Measurements from ENCODE around the gene MARCHF3.
"Not testable (repeated sequence)": the region's sequence is repeated elsewhere in the genome, so short reads cannot be mapped to it uniquely, and the experiment has no call there.

MARCHF3 gene

DNA sequence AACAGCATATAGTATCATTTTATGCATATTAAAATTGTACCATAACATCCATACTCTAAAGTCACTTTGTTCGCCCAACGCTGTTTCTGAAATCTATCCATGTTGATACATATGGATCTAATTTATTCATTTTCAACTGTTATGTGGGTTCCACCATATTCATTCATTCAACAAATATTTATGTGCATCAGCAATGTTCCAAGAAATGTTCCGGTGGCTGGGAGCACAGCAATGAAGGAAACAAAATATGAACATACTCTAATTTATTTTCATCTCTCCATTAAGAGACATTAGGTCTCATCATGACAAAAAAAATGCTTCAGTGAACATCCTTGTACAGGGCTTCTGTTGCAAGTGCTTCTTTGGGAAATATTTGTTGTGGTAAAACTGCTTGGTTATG, 75.4 kb downstream of the MARCHF3 start:
- no peak for DNase-seq (ENCODE audit: low read depth in 2 of 2)

DNA sequence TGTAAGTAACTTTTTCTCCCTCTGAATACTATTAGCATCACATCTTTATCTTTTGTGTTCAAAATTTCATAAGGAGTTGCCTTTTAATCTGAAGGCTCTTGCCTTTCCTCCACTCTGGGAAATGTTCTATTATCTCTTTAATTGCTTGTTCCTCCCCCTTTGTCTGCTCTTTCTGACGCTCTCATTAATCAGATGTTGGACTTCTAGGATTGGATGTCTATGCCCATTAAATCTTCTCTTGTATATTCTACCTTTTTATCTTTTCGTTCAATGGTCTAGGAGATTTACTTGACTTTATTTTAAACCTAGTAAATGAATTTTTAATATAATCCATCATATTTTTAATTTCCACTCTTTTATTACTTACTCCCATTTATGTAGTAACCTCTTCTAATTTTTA, 76.7 kb downstream of the MARCHF3 start:
- DNase-seq (ENCODE audit: low read depth in 2 of 2): no peak

DNA sequence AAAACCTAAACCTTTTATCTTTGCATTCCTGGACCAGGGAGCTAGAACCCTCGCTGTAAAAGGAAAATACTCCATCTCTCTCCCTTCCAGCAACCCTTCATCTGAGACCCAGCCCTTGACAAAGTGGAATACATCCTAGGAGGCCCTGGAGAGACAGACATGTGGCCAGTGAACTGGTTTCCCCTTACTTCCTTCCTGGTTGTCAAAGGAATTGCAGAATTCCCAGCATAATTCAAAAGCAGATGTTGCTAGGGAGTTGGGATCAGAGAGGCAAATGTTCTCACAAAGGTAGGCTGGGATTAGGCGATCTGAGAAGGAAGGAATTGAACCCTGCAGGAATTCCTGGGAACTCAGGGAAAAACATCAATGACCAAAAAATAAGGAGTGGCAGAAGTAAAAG, 80.9 kb downstream of the MARCHF3 start:
- no peak for DNase-seq (ENCODE audit: low read depth in 2 of 2)

DNA sequence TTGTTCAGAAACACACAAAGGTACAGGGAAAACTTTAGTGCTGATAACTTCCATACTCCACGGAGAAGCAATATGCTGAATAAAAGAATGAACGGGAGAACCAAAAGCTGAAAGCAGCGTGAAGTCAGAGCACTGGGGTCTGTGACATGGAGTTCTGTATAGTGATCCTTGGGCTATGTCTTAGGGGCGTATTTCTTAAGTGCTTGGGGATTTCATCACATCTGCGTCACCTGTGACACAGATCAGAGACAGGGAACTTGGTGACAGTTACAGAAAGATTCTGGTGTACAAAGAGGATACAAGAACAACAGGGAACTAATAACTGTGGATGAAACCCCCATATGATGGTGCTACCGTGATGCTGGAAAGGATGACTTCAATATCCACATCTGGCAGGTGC, 81.9 kb downstream of the MARCHF3 start:
- no peak for DNase-seq (ENCODE audit: low read depth in 2 of 2)

DNA sequence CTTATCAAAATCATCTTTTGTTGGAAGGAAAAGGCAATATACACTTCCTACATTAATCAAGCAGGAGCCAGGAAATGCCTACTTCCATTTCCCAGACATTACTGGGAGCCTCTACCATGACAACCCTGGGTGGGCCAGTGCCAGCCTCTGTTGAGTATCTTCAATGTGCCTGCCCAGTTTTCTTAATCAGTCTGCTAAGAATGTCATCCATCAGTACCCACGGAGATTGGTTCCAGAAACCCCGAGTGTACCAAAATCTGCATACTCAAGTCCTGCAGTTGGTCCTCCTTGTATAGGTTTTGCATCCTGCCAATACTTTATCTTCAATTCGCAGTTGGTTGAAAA, 82.4 kb downstream of the MARCHF3 start:
- DNase-seq (ENCODE audit: low read depth in 2 of 2): no peak

DNA sequence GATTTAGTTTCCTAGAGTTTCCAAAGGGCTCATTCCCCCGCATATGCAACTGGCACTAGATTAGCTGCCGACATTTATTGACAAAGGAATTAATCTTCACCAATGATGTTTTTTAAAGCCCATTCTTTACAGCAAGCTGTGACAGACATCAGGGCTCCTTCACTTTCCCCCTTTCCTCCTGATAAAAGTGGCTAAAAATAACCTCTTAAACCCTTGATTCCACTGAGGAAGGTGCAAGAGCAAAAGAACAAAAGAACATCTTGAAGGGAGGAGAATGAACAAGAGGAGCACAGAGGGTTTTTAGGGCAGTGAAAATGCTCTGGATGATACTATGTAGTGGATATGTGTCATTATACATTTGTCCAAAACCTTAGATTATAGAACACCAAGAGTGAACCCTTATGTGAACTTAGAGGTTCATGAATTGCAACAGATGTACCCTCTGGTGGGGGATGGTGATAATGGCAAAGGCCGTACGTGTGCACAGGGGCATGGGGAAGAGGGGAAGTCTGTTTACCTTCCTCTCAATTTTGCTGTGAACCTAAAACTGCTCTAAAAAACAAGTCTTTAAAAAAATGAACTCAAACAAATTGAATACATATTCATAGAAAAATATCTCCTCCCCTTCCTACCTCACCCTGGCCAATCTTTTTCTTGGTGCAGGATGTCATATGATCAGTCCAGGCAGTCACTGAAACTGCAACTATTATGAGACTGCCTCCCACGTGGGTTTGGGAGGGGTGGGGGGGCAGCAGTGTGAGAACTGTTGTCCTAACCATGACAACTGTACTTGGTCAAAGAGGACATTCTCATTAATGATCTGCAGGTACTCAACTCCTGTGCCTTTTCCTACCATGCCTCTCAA, 83.0 kb downstream of the MARCHF3 start:
- DNase-seq (ENCODE audit: low read depth in 2 of 2): no peak

DNA sequence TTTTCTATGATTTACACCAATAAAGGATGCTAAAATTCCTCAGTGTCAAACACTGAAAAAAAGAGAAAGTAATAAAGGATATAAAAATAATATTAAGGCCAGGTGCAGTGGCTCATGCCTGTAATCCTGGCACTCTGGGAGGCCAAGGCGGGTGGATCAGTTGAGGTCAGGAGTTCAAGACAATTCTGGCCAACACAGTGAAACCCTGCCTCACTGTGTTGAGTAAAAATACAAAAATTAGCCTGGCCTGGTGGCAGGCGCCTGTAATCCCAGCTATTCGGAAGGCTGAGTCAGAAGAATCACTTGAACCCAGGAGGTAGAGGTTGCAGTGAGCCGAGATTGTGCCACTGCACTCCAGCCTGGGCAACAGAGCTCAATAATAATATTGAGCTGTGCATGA, 87.5 kb downstream of the MARCHF3 start:
- DNase-seq (ENCODE audit: low read depth in 2 of 2): not testable (repeated sequence)

DNA sequence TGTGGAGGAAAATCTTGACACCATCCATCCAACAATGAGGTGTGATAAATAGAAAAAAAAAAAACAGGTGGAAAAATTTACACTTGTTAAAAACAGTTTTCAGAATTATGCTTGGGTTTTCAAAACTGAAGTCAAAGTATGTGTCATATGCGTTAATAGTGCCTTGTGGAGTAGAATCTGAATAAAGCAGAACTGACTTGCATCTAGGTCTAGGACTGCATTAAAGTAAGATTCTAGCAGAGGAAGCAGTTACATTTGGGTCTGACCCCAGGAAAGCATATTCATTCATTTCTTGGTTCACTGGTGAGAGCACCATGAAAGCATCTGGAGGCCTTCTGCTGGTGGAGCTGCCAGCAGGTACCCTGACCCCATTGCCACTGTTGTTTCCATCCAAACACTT, 89.0 kb downstream of the MARCHF3 start:
- DNase-seq (ENCODE audit: low read depth in 2 of 2): no peak

DNA sequence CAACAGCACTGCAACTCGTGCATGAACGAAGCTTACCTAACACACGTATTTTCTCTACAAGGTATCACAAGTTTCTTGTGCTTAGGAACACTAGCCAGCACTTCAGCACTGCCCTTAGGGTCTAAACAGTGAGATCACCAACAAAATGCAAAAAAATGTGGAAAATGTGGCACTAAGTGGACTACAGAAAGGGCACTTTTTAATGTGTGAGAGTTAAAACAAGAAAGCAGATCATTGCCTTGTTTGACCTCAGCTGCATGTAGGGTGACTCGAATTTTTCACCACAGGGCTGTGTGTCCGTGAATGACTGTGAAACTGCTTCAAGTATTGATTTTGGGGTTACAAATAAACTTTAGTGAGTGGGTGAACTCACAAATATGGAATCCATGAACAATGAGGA, 90.5 kb downstream of the MARCHF3 start:
- DNase-seq (ENCODE audit: low read depth in 2 of 2): no peak

DNA sequence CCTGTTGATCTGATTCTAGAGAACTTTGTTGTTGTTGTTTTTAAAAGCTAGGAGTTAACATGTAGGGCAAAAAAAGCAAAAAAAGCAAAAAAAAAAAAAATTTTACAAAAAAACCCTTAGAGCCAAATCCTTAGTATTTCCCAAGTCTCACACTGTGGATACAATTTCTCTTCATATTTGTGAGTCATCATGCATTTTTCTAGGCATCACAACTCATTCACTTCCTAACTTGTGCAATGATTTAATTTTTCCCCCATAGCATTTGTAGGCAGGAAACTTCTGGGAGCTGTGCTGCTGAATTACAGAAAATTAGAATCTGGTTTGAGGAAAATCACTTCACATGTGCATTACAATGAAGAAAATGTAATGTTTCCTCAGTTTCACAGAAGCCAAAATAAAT, 91.9 kb downstream of the MARCHF3 start:
- DNase-seq (ENCODE audit: low read depth in 2 of 2): no peak

DNA sequence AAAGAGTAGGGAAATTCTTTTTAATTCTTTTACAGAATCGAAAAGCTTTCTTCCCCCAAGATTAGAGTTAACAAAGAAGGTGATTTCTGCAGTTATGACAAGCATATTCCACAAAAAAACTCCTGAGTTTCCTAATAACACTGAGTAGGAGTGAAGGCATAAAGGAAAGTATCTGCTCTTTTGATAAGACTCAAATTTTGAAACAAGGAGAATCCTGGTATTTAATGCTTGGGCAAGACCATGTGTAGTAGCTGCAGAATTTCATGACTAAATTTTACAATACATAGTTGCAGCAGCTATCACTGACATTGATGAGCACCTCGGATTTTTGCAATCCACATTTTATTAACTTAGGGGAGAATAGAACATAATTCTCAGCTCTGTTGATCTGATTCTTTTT, 92.6 kb downstream of the MARCHF3 start:
- DNase-seq (ENCODE audit: low read depth in 2 of 2): no peak

DNA sequence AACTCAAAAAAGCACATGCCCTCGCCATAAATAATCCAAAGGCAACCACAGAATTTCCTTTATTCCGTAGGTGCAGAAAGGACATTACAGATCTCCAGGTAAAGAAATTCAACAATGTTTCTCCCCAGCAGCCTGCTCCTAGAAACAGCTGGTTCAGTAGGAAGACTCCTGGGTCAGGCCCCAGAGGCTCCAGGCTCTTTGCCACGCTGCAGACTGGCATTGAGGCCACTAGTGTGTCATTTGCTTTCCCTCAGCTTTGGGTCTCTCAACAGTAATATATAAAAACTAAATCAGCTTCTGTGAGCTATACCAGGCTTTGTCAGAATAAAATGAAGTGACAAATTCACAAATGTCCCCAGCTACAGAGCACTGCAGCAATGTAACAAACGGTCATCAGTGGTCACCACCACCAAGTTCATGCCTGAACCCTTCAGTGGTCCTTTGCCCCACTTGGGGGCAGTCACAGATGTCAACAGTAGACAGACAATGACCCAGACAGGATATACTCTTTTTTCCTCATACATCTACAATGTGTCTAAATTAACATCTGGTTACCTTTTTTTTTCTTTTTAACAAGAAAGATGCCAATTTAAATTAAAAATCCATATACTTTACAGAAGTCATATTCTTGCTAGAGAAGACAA, 93.5 kb downstream of the MARCHF3 start:
- DNase-seq (ENCODE audit: low read depth in 2 of 2): no peak

DNA sequence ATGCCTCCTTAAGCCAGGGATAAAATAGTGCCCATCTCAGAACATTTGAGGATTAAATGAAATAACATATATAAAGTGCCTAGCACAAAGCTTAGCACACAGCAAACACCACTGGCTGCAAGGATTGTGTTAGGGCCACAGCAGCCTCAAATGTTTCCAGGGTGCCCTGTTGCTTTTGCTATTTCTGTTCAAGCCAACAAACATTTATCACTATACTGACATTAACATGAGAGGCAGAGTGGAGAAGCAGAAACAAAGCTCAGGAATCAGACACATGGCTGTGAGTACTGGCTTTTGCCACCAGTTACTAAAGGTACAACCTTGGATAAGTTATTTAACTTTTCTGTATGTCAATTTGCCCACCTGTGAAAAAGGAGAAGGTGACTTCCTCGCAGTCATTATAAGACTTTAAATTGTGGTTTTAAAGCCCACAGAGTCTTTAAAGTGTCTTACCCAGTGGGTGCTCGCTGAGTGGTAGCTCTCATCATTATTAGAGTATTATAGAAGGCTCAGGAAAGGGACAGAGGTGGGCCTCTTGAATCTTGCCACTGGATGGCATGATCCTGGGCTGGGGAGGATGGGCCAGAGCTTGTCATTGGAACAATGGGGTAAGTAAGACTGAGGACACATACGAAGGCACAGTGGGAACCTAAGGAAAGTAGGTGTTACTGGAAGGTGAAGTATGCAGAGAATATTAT, 98.2 kb downstream of the MARCHF3 start:
- DNase-seq (ENCODE audit: low read depth in 2 of 2): no peak

DNA sequence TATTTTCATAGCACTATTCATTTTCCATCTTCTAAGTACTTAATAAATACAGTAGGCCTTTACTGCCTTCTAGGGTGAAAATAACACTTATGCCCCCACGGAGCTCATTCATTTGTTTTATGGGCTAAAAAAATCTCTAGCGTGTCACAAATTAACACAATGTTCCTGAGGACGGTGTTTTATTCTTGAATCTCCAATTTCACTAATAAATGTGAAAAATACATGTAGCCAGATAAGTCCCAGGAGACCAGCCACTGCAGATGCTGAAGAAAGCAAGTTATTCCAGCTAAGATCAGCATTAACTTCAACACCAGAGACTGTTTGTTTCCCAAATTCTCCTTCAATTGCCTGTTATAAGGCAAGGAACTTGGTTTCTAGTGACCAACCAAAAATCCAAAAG, 102.3 kb downstream of the MARCHF3 start:
- DNase-seq (ENCODE audit: low read depth in 2 of 2): no peak

DNA sequence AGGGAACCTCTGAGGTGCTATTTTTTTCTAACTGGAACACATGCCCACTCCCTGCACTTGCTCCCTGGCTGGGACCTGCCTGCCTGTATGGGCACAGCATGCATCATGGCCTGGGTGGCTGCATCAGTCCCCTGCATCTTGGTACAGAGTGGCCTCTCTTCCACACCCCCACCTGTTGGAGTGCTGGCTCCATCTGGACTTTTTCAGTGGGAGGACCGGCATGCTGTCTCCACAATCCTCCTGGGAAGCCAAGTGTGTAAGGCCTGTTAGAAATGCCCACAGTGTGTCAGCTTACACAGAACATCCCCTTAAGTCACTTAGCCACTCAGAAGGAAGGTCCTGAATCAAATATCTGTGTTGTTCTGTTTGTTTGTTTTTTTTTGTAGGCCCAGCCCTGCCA, 102.9 kb downstream of the MARCHF3 start:
- DNase-seq (ENCODE audit: low read depth in 2 of 2): no peak

DNA sequence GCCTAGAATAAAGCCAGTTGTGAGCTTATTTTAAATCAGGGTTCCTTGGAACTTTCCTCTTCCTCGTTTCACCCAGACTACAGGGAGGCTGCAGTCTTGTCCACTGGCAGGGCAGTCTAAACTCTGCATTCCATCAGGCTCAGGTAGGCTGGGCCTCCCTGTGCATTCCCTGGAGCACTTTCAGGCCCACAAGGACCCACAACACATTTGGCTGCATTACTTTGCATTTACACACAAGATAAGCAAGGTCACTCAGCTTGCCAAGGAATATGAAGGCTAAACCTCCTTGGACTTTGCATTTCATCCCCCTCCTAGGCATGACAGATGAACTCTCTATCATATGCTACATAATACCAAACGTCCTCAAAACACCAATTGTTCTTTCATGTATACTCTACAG, 104.2 kb downstream of the MARCHF3 start:
- DNase-seq (ENCODE audit: low read depth in 2 of 2): no peak

DNA sequence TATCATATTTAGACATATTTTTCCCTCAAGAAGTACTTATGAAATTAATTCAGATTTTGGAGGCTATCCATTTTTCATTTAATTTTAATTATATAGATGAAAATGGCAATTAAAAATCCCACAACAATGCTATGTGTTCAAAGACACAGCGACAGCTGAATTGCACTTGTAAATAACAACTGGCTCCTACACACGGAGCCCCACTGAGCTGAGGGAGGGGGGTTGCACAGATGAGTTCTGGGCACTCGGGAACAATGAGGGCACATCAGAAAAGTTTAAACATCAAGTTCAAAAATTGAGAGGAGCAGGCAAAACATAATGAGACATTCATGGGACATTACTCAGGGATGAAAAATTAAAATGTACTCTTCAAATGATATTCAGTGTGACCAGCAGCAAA, 104.9 kb downstream of the MARCHF3 start:
- DNase-seq (ENCODE audit: low read depth in 2 of 2): no peak

DNA sequence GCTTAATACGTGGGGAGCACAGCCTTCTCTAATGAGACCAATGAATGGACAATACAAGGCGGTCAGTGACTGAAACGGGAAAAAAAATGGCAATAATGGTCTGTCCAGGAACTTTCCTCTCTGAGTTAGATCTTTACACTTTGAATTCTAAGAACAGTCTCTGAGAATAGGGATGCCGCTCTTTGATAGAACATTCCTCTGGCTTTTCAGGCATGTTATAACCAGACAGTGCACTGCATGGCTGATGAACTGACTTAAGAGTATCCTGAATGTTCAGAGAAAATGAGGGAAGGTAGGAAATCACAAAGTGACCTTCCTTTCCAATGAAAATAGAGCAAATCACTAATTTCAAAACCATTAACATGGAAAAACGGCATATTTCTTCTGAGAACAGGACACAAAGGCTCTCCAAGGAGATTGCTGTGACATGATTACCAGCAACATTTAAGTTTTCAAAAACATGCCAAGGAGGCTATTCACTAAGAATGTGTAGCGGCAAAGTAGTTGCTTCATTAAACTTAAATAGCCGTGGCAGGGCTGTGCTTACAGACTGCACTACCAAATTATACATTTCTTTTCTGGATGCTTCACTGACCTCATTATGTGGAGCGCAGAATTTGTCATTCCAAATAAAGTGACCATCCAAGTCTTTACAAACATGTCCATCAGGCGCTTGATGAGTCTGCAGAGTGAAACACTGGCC, 105.9 kb downstream of the MARCHF3 start:
- DNase-seq (ENCODE audit: low read depth in 2 of 2): no peak

DNA sequence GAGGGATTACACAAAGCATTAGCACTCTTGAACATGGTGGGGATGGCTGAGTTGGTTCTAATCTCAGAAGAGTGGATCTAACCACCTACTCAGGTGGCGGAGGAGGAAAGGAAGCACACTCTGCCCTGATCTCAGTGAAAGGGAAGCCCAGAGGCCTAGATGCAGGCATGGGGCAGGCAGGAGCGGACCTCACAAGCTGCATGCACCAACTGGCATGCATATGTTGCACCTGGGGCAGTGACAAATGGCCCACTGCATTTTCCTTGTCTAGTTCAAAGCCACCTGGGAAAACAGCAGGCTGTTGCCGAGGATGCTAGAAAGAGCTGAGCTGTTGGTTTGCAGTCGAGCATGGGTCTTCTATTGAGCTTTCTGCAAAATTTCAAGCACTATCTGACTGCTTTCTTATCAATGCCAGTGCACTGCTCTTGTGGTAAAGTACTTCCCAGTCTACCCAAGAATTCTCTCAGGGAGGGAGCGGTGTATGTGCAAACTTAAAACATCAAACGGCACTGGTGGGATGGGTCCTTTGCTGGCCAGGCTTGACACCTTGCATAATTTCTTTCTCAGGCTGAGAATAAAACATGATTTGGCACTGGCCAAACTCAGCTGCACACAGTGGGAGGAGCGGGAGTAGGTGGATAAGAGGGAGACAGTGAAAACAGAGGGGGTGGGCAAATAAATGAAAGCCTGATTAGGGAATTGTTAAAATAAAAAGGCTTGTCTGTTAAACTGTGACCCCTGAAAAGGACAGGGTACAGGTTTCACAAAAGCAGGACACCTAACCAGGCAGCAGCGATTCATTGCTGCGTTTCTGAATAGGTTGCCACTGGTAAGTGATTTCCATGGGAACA, 108.9 kb downstream of the MARCHF3 start:
- DNase-seq (ENCODE audit: low read depth in 2 of 2): no peak

DNA sequence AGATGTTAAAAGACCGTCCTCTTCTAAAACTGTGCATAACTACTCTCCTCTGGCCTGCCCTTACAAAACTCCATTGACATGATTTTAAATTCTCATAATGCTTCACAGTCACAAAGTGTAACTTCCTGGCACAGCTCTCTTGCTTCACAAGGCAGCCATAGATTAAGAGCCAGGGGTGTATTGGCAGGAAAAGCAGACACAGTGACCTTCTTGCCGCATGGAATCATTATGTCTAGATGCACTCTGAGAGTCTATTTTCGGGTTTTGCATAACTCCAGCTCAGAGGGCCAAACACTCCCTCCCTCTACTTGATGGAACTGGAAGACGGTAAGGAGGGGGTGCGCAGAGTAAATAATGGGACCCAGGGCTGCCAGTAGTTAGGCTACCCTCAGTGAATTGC, 110.1 kb downstream of the MARCHF3 start:
- no peak for DNase-seq (ENCODE audit: low read depth in 2 of 2)

DNA sequence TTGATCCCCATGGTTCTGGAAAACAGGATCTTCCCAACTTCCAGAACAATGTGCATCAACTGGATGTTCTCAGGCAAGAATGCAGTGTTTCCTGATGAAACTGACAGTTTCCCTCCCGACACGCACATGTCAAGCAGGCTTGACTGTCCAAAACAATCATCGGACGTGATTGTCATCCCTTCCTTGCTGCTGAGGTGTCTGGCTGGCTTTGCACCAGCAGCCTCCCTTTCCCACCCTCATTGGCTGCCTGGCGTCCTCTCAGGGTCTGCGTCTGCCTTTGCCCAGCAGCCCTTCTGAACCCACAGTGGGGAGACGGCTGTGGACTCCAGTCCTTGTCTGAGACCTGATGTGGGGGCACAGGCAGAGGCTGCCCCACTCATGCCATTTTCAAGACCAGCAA, 110.8 kb downstream of the MARCHF3 start:
- no peak for DNase-seq (ENCODE audit: low read depth in 2 of 2)

DNA sequence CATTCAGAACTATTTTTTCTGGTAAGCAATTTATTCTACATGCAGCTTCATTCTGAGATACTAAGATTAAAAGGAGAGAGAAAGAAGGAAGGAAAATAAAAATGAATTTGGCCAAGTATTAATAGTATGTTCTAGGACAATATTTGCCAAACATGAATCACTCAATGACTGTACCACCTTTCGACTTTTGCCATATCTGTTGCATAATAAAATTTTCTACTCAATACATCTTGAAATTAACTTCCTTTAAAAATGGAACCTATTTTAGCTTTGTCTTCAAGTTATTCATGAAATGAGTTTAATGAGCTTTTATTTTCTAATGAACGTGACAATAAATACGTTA, 111.8 kb downstream of the MARCHF3 start:
- no peak for DNase-seq (ENCODE audit: low read depth in 2 of 2)

Measured in activated CD4-positive, alpha-beta T cell treated with anti-CD3 and anti-CD28 coated beads for 24 hours (primary cell).